AG08396 (cell line): ENCODE results near the gene QKI.

Source experiments
- DNase-seq: peaks from one replicate; pipeline ENCODE4 v3.0.0; 2012; ENCODE audit warnings: low spot score, mixed read lengths

The QKI gene

DNA sequence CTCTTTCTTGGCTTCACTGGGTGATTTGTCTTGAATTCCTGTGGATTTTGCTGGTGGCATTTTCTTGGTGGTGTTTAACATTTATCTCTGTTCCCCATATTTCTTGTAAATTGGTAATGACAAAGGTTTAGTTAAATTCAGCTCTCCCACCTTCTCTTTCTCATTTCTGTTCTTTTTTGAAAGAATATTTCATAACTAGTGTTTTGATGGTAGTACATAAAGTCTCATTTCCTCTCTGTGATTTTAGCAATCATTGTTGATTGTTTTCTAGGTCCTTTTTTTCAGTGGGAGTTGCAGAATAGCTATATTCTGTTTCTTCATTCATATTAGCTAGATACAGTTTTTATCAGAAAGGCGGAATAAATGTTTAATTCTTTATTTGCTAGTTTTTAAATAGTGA is 73.1 kb downstream of the QKI start:
- no peak for DNase-seq

DNA sequence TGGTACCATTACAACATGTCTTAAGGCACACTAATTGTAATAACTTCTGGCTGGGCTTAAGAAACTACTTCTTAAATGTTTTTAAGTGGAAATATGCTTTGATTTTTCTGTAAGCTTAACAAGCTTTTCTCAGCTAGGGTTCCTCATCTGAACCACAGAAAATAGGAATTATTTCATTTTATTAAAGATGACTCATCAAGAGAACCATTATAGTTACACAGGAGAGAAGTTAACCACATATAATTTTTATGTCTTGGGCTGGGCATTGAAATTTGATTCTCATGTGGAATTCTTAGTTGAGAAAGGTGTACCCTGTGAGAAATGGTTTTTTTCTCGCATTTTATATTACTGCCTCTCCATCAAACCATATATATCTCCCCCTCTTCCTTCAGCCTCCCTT is 75.1 kb downstream of the QKI start:
- no peak for DNase-seq

DNA sequence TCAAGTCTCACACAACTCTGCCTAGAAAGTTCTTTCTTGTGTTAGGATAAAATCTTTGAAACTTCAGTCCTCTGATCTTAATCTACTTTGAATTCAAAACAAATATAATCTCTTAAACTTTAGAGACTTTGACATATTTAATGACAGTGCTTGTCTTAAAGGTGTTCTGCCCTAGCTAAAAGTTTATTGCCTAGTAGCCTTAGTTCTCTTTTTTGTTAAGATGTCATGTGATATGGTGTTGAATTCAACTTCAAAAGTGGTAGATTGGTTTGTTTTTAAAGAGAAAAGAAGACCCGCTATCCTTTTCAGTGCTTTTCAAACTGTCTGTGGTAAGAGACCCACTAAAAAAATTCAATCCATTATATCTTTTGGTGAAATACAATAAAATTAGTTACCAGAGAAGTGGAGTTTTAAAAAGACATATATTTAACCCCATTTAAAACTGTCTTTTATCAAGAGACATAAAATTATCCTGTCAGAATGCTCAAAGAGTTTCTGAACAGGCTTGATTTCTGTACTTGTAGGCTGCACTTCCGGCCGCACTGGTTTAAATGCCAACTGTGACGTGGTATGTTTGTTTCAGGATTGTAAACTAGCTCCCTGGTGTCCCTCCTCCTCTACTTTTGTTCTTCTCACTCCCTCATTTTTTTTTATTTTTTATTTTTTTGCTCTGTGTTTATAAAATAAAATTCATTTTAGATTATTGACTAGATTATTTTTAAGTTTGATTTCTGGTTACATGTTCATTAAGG is 76.5 kb downstream of the QKI start:
- DNase-seq = peak; percentile 30

DNA sequence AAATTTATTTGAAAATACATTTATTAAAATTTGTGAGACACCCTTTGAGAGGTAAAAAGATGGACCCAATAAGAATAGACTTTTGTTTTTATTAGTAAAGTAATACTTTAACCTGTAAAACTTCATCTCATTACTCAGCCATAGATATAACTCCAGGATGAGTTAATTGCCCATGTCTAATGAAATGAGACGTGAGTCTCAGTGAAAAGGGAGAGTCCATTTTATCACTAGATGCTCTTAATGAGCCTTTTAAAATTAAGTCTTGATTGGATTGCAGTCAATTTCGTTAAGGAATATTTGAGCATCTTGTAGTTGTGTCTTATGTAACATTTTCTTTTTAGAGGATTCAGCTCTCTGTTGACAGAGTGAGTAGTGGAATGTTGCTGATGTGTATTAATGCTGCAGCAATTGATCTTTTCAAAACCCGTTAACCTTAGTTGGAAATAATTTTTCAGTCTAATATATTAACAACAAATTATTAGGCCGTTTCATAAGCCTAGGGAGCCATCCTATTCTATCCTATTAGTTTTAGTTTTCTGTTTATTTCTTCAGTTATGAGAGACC is 77.3 kb downstream of the QKI start:
- no peak for DNase-seq

DNA sequence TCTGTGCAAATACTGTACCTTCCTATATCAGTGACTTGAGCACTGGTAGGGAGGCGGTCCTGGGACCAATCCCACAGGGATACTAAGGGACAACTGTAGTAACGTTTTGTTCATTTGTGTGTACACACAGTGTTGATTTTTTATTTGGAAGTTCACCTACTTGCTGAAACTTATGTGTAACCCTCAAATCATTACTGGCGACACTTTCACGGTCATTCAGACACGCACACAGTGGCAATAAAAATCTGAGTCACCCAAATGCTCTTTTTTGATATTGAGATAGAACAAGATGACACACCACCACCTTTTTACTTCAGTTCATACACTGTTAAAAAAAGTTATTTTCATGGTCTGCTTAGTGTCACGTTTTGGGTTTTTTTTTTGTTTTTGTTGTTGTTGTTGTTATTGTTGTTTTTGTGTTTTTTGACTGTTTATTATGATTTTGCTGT is 79.8 kb downstream of the QKI start:
- DNase-seq = no peak

DNA sequence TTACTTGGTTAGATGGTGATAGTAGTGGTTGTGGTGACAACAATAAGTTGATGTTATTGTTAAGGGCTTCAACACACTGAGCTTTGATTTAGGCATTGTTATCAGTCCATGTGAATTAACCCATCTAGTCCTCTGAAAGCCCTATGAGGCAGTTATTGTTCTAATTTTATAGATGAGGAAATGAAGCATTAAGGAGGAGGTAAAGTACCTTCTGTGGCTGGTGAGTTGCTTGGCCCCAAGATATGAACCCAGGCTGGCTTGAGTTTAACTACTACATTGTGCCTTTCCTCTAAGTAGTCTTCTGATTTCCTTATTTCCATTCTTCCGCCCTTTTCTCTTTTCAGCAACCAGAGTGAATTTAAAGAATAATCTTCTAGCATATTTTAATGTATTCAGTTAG is 81.7 kb downstream of the QKI start:
- DNase-seq = no peak

DNA sequence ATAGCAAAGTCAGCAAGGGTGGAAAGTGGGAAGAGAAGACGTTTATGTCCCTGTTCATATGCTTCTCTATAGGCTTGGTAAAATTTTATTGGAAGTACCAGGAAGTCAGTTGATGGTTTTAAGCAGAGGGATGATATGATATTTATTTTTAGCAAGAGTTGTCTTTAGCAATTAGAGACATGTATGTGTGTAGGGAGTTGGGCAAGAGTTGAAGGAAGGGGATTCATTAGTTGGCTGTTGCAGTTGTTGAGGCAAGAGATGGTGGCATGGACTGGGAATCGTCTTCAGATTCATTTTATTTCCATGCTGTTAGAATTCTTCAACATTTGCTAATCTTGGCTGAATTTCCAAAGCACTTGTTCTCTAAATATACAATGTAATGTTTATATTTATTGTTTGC is 85.6 kb downstream of the QKI start:
- no peak for DNase-seq

DNA sequence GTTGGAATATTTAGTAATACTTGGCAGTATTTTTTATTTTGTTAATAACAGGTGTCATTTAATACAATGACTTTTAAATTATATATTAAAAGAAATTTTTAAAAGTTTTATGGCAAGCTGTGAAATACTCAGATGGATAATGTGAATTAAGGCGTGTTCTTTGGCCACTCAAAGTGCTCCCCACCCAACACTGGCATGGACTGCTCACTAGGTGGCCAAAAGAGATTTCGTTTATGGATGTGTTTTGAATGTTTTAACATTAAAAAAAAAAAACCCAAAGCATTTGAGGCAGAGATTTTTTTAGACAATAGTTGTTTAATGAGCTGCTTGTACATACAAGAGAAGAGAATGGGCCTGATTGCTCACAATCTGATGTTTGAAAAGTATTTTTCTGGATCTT is 86.5 kb downstream of the QKI start:
- DNase-seq = no peak

DNA sequence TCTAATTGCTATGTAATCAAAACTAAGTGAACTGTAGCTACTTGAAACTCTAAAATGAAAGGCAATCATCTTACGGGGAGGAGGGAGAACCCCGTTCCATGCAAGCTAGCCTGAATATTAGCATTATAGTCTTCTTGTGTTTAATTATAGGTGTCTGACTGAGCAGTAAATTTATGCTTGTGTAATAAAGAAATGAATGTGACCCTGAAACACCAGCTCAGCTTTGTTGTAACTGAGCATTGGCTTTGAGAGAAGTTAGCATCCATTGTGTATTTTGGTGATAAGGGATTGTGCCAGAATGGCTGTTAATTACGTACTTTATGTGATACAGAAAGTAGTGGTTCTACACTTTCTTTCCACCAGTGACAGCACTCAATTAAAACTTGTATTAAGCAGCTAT is 86.9 kb downstream of the QKI start:
- DNase-seq = no peak

DNA sequence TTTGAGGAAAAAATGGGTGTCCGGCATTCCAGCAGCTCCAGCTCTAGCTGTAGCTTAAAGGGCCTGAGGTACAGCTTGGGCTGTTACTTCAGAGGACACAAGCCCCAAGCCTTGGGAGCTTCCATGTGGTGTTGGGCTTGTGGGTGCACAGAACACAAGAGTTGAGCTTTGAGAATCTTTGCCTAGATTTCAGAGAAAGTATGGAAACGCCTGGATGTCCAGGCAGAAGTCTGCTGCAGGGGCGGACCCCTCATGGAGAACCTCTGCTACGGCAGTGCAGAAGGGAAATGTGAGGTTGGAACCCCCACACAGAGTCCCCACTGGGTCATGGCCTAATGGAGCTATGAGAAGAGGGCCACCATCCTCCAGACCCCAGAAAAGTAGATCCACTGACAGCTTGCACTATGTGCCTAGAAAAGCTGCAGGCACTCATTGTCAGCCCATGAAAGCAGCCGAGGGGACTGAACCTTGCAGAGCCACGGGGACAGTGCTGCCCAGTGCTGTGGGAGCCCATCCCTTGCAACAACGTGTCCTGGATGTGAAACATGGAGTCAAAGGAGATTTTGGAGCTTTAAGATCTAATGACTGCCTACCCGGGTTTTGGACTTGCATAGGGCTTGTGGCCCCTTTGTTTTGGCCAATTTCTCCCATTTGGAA is 90.6 kb downstream of the QKI start:
- DNase-seq = no peak

DNA sequence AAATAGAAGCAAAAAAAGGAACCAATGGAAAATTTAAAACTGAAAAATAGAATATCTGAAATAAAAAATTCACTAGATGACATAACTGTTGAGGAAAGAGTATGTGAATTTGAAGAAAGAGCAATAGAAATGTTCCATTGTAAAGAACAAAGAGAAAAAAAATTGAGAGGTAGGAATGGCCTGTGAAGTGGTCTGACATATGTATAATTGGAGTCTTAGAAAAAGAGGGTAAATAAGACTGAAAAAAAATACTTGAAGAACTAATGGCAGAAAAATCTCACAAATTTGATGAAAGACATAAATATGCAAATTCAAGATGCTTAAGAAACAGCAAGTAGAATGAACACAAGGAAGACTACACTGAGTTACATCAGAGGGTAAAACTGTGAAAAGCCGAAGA is 93.4 kb downstream of the QKI start:
- DNase-seq = no peak

DNA sequence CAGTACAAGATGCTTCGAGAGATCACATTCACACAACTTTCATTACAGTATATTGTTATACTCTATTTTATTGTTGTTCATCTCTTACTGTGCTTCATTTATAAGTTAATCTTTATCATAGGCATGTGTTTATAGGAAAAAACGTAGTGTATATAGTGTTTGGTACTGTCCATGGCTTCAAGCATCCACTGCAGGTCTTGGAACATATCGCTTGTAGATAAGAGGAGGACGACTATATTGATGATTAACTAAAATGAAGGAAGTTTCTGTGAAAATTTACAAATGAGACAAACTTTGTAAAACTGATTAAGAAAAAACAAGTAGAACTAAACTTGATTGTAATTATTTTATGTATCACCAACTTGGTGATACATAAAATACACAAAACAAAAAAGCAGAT is 98.5 kb downstream of the QKI start:
- no peak for DNase-seq

DNA sequence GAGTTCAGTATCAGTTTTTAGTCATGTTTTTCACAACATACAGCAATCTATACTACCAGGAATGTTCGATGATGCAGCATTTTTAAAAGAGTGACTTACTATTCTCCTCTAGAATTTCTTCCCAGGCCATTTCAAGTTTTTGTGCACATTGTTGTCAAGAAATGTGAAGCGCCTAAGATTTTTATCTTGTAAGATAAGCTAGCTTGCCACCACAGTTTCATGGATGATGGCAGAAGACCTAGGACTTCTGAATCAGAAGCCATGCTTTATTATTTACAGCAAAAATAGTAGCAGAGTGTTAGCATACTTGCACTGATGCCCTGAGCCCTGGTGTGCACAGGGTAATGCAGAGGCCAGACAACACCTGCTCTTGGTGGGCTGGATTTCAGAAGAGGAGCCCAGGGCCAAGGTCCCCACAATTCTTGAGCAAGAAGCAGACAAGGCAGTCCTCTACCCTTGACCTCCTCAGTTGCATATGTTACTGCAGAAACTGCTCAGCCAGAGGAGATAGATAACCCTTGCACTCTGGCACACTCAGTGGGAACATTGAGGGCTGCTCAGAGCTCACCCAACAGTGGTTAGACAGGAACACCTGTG is 99.2 kb downstream of the QKI start:
- DNase-seq = no peak

DNA sequence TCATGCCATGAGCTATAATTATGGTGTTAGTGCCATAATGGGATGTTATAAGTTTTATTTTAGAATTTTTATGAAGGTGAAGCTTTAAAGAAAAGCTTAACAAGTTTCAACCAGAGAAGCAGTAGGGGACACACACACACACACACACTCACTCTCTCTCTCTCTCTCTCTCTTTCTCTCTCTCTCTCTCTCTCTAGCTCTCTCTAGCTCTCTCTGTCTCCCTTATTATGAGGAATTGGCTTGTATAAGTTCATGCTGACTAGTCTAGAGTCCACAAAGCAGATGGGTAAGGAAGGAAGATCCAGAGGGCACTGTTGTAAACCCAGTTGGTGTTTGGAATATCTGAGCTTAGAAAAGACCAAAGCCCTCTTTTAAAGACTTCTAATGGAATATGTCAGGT is 102.4 kb downstream of the QKI start:
- no peak for DNase-seq

DNA sequence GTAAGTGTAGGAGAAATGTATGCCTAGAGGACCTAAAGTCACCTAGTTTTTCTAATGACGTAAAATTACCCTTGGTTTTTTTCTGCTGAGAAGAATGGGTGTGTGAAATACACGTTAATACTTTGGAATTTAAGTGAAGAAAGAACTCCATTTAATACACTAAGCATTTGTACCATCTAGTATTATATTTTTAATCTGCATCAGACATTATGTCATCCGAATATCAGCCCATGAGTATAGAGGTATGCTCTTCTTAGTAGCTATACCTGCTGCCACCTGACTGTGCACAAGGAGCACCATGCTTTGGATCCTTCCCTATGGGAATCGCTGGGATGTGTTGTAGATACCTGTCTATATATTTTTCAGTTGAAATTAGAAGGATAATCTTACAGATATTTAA is 106.4 kb downstream of the QKI start:
- DNase-seq = no peak

DNA sequence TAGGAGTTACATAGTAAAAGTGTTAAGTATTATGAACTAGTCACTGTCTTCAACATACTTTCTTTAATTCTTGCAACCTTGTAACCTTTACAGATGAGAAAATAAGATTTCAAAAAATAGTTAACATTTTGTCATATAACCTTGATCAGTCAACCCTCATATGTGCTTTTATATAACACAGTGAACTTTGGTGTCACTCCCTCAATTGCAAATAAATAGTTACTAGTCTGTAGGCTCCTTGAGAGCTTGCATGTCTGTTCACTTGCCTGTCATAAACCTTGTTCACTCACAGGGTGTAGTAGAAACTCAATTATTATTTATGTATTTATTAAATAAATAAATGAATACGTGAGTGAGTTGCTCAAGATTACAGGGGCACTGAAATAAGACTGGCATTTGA is 107.5 kb downstream of the QKI start:
- DNase-seq = no peak

DNA sequence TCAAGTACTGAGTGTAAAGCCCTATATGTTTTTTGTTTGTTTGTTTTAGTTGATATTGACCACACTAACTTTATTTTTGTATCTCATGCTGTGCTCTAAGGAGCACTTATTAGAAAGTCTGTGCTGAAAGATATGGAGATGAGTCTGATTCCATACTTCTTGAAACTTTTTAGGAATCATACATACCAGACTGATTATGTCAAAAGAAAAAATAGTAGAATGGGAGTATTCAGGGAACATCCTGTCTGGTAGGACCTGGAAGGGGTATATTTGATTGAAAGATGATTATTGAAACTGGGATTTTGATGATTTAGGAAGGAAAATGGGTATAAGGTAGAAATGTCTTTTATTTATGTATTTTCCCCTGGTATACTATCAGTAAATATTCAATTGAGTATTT is 111.4 kb downstream of the QKI start:
- DNase-seq = no peak

DNA sequence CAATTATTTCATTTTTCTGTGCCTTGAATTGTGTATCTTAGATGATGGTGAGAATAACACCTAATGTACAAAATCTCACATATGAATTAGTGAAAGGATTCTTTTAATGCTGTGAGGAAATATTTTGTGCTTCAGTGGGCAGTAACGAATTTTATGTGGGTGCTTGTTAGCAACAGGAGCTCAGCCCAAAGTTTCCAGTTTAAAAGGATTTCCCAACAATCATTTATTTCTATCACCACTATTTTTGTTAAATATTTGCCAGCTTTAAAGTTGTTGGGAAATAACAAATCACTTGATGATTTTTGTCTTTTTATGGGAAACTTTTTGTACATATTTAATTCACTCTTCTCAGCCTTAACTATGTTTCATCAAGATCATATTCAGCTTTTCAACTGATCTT is 111.8 kb downstream of the QKI start:
- no peak for DNase-seq

DNA sequence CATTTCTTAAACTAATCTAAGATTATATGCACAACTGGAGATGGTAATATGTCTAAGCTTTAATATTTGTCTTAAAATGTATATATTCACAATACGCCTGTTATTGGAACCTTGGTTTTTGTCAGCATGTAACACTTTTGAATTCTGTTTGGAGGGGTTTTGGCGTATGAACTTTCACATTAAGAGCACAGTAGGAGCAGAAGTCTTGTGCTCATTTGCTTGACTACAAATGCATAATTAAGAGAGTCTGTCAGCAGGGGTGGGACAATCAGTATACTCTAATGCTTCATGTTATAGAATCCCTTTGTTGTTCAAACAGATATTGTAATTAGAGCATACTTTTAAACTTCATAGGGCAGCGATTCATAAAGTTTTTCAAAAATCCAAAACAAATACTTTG is 112.8 kb downstream of the QKI start:
- no peak for DNase-seq

DNA sequence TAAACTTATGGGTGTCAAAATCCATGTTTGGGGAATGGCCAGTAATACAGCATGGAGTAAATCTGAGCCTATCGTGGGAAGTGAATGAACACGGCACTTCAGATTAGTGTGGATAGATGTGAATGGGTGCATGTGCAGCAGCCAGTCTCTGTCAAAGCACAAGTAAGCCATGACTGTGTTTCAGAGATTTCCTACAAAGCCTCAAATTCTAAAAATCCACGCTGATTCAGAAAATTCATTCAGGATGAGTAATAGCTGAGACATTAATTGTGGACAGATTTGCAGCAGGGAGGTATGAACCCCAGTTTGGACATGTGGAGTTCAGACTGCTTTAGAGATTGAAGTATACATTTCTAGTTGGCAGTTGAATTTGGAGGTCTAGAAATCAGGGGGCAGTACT is 115.1 kb downstream of the QKI start:
- peak; percentile 61 for DNase-seq

DNA sequence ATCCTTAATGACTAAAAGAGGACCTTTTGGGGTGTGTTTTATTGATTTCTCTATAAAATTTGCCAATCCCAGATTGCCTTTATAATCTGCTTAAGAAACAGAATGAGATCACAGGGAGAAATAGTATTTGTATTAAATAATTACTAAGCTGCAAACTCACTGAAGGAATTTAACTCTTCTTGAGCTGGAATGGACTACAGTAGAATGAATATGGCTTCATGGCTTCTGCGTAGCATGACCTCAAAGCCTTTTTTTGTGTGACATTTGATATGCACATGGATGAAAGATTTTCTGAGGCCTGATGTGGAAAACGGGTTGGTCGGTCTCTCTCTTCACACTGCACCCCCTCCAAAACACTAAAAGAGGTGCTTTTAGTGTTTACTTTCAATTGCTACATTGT is 115.9 kb downstream of the QKI start:
- no peak for DNase-seq

DNA sequence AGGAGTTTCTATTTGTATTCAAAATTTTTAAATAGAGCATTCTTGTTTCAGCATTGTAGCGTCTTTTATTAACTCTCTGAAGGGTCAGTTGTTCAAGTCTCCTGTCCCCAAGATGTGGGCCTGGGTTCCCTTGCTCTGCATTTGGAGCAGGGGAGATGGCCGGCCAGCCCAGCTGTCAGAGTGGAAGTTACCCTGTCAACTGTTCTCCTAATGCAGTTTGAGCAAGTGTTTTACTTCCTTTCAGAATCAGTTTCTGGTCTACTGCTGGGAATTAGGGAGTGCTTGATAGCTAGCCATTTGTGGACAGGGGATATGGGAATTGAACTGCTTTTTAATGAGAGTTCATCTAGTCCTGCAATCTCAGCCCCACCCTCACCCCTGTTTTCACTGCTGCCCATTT is 116.6 kb downstream of the QKI start:
- no peak for DNase-seq

DNA sequence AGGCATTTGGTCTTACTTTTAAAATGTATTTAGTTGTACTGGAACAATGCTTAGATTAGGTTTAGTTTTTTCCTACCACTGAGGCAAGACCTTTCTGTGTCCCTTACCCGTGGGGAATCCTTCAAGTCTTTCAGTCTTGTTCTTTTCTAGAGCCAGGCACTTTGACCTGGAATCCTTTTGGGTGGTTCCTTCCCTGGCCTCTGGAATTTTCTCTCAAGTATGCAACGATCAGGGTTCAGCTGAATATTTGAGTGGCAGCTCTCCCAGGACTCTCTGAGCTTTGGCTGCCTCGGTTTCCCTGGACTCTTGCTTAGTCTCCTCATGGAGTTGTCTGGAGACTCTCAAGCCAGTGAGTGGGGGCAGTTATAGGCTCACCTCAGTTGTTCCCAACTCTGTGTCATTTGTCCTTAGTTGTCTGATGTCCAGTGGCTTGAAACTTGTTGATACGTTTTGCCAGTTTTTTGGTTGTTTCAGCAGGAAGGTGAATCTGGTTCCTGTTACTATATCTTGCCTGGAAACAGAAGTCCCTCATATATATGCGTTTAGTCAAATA is 118.1 kb downstream of the QKI start:
- DNase-seq = no peak
